SH-SY5Y (cell line): Measurements from ENCODE around the gene TCP10L.

Experiments used
- GATA2 ChIP-seq: IDR thresholded peaks from 2 replicates; pipeline ENCODE4 v1.6.1; 2011; ENCODE audit warnings: mild to moderate bottlenecking, low read depth, low read length
- GATA3 ChIP-seq: IDR thresholded peaks from 2 replicates; pipeline ENCODE4 v1.6.1; 2011; ENCODE audit warnings: low read depth, mild to moderate bottlenecking, low read length, moderate library complexity

GRCh38 chr21:32585042-32585710 is at the start of gene TCP10L:
- TF ChIP-seq GATA2 (no peak), GATA3 (no peak)
